Activated CD4-positive, CD25-positive, alpha-beta regulatory T cell (primary cell): Measurements from ENCODE around the gene MYLK.

Experiments
- DNase-seq, 4 experiments: peaks; one replicate each; lab custom pipeline; 2025; lab: John Stamatoyannopoulos, UW

Gene MYLK

DNA sequence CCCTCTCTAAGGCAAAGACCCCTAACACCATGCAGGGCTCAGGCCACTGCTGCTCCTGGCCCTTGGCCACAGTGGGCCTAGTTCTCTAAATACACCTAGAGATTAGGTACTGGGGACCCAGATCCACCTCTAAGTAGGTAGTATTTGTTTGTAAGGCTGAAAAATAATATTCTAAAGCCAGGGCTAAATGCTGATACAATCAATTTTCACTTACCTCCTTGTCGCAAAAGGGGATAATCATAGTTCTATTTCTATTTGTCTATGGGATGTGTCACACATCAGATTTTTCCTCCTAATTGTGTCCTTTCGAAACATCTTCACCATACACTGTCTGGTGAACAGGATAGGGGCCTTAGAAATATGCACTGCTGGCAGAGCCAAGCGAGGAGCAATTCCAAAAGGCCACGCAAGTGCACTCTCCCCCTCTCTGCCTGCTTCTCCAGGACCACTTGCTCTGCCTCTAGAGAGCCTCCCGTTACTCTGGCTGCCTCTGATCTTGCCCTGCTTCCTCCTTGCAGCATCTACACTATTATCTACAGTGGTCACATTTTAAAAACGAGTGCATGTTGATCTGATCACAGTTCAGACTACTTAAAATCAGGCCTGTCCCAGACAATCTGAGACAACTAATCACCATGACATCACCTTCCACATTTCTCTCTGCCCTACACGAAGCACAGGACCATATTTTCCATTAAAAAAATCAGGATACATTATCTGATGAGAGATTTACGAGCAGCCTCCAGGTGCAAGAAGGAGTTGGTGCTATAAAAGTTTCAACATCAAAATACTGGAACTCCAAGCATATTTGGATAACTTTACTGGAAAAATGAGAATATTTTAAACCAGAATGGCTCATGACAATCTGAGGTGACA, 115.4 kb downstream of the MYLK start:
- DNase-seq: no peak

GRCh38 chr3:123767564-123768292, 116.4 kb downstream of the MYLK start:
- DNase-seq: no peak

DNA sequence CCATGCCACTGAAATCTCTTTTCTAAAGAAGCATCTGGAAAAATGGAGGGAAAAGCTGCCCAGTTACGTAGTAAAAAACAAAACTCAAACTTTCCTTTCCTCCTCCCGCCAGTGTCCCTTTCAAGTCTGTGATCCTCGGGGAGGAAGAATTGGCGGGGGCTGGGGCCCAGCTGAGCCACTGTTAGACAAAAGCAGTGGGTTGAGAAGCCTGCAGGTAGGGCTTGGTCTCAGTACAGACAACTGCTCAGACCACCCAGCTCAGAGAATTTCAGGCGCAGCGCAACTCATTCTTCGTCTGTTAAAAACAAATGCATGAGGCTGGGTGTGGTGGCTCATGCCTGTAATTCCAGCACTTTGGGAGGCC, 117.1 kb downstream of the MYLK start:
- DNase-seq: no peak

DNA sequence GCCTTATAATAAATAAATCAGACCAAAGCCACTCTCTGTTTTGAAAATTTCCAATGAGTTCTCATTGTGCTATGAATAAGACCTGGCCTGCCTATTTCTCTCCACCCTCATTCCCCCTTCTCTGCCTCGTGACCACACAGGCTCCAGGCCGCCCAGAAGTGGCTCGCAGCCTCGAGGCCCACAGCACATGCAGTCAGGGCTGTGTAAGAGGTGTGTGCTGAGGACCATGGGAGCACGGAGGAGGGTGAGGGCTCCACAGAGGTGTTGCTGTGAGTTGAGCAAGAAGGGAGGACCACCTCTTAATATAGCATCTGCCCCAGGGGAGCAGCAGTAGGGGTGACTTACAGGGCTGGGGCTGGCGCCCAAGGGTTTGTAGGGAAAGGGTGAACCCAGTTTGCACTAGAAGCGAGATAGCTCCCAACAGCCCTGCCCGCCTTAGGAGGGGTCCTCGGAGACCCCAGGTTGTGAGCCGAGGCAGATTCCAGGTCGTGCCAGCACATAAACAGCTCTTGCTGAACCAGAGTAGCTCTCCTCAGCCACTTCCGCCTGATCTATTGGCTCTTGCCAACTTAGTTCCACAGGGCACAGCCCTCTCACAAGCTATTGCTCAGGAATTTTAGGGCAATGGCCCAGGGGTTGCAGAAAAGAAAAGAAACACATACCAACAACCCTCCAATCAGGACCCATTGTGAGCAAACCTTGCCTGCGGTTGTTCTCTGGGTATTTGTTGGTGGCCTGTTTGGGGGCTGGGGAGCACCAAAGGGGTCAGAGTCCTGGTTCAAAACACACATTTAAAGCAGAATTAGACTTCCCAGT, 117.7 kb downstream of the MYLK start:
- no peak for DNase-seq

DNA sequence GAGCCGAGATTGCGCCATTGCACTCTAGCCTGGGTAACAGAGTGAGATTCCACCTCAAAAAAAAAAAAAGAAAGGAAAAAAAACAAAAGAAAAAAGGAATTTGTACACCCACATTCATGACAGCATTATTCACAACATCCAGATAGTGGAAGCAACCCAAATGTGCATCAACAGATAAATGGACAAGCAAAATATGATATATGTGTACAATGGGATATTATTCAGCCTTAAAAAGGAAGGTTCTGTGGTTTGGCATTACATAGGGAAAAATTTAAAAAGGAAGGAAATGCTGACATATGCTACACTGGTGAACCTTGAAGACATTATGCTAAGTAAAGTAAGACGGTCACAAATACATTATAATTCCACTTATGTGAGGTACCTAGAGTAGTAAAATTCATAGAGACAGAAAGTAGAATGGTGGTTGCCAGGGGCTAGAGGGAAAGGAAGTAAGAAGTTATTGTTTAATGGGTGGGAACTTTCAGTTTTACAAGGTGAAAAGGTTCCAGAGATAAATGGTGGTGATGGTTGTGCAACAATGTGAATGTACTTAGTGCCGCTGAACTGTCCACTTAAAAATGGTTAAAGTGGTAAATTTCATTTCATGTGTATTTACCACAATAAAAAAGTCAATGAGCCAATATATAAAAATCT, 118.5 kb downstream of the MYLK start:
- no peak for DNase-seq

DNA sequence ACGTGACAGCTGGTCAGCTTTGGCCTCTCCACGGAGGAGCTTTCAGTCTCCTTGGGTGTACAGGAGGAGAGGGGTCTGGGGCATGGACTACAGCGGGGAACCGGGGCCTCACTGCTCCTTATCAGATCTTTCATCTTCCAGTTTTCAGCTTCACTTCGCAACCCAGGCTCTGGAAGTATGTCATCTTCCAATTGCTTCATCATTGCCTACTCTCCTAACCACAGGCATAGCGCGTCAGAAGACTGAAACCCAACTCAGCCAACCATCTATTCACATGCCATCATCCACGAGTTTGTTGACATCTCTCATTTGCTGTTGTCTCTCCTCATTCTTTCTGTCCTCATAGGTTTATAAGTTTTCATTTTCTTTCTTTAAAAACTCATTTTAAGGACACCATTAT, 119.5 kb downstream of the MYLK start:
- DNase-seq: no peak

DNA sequence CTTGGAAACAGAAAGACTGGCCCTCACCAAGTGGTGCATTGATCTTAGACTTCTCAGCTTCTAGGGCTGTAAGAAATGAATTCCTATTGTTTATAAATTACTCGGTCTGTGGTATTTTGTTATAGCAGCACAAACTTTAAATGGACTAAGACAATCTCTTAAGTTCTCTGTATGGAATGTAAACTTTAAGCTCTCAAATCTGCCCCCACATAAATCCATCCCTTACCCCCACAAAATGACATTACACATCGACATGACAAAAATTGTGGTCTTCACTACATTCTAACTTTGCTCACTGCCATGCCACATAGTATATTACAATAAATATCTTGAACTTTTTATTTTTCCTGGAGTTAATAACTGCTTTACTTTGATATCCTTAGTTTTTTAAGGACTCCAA, 121.3 kb downstream of the MYLK start:
- DNase-seq: no peak

GRCh38 chr3:123760817-123761216, 123.3 kb downstream of the MYLK start:
- no peak for DNase-seq

DNA sequence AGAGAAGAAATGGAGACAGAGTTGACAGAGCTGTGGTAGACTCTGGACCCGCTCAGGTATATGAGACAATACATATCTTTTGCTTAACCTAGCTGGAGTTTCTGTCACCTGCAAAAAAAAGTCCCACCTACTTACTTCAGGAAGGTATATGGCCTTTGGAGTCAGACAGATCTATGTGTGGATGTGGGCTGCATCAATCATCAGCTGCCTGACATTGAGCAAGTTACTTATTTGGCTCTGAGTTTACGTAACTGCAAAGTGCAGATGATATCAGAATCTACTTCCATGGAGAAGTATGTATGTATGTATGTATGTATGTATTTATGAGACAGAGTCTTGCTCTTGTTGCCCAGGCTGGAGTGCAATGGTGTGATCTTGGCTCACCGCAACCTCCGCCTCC, 124.3 kb downstream of the MYLK start:
- DNase-seq: no peak

DNA sequence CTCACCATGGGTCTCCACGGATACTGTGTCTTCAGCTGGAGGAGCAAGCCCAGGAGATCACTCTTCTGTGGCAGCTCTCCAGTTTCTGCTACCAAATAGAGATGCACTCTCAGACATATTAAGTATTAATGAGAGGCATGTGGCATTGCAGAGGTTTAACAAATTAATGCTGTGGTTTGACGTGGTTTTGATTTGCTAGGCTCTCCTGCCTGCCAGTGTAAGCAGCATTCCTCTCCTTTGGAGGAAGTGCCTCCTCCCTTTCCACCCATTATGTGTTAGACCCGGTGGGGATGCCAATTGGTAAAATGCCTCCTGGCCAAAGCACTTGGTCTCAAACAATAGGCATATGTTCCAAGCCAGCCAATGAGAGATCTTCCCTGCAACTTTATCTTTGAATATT, 124.8 kb downstream of the MYLK start:
- no peak for DNase-seq

DNA sequence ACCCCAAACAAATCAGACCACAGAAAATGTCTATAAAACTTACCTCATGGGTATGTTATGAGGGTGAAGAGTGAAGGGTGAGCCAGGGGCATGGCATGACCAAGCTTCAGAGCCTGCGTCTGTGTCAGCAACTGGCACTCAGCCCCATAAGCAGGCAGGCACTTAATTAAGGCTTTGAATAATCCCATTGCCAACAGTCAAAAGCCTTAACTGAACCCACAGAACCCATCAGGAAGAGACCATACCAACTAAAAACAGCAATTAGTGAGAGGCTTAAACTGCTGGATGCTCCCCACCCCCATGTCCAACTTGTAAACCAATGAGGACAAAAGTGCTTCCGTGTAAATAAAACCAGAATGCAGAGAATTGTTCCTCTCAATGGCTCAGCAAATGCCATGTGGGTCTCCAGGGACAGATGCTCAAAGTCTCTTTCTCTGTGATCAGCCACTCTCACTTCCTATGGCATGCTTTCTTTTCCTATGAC, 126.0 kb downstream of the MYLK start:
- DNase-seq: no peak

- DNase-seq: no peak
Measured at GRCh38 chr3:123757281-123757940, 126.7 kb downstream of the MYLK start.

- no peak for DNase-seq
Measured at GRCh38 chr3:123755501-123755900, 128.6 kb downstream of the MYLK start.

GRCh38 chr3:123755085-123755484, 129.0 kb downstream of the MYLK start:
- DNase-seq: no peak

DNA sequence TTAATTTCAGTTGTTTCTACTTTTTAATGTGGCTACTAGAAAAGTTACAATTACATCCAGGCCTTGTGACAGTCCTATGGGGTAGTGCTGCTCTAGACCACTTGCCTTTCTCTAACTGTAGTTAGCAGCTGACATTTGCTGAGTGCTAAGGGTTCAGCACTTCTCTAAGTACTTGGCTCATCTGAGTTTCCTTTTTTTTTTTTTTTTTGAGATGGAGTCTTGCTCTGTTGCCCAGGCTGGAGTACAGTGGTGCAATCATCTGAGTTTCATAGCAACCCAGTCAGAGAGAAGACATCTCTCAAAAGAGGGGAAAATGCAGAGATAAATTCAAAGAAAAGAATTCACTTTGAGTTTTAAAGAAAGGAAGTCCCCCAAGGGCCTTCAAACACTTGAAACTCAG, 130.8 kb downstream of the MYLK start:
- no peak for DNase-seq

- no peak for DNase-seq
Measured at GRCh38 chr3:123752228-123752627, 131.9 kb downstream of the MYLK start.

DNA sequence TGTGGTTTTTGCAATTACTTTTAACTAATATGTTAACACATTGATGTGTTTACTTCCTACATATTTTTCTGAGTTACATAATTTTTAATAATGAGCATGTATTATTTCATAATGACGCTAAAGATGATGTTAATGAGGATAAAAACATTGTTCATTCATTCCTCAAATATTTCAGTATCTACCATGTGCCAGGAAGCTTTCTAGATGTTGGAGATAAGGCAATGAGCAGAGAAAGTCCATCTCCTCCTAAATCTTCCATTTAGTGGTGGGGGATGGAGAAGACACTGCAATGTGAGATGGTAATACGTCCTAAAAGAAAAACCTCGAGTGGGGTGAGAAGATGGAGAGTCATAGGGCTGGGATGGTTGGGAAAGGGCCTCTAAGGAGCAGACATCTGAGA, 132.7 kb downstream of the MYLK start:
- no peak for DNase-seq

GRCh38 chr3:123750659-123751420, 133.3 kb downstream of the MYLK start:
- DNase-seq: no peak

- no peak for DNase-seq
Measured at GRCh38 chr3:123750209-123750608, 133.9 kb downstream of the MYLK start.

GRCh38 chr3:123749711-123750110, 134.4 kb downstream of the MYLK start:
- DNase-seq: no peak
